ENCODE results near the gene SCAP. TPM values are rescaled to one million over a fixed set of nuclear protein-coding genes. Genes with fewer than 3 reads are reported as not detected.

Gene SCAP
- total and polyA plus RNA-seq, 2 of the 13 experiments (the other 11 are each of a cell fraction or from before 2014, with no cell fraction given), result 40.4 to 53.3 TPM

DNA sequence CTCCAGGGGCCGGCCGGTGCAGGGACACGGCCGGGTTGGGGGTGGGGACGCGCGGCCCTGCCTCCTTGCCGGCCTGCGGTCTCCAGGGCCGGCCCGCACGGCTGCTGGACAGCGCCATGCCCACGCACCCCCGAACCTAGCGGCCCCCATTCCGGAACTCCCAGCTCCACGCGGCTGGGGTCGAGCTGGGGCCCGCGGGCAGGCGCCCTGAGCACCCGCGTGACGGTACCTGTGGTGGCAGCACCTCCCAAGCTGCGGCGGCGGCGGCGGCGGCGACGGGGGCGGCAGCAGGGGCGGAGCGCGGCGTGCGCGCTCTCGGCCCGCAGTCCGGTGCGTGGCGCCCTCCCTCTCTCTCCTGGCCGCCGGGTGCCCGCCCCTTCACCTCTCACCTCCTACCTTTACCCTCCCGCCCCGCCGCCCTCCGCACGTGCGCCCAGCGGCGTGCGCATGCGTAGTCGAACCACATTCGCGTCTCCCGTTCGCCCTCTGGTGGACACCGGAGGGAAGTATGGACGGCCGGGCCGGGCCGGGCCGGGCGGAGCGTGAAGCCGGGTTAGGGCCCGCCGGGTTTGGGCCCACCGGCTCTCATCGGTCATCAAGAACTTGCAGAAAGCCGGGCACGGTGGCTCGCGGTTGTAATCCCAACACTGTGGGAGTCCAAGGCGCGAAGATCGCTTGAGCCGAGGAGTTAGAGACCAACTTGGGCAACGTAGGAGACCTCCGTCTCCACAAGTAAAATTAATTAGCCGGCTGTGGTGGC is at the start of gene SCAP (continued):
- TF ChIP-seq, protein P1, sequence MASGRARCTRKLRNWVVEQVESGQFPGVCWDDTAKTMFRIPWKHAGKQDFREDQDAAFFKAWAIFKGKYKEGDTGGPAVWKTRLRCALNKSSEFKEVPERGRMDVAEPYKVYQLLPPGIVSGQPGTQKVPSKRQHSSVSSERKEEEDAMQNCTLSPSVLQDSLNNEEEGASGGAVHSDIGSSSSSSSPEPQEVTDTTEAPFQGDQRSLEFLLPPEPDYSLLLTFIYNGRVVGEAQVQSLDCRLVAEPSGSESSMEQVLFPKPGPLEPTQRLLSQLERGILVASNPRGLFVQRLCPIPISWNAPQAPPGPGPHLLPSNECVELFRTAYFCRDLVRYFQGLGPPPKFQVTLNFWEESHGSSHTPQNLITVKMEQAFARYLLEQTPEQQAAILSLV (CRISPR knock-in tag; IDR thresholded peaks at IDR 0.05; ENCODE audit: borderline replicate concordance), result peak; percentile 60; the same call in 1 of the 2 replicates
- no peak for TF ChIP-seq ZC3H4 (CRISPR knock-in tag; IDR thresholded peaks at IDR 0.05; ENCODE audit: borderline replicate concordance)
- peak; percentile 82 for TF ChIP-seq MXD4 (CRISPR knock-in tag; IDR thresholded peaks at IDR 0.05)
- TF ChIP-seq, protein P2, sequence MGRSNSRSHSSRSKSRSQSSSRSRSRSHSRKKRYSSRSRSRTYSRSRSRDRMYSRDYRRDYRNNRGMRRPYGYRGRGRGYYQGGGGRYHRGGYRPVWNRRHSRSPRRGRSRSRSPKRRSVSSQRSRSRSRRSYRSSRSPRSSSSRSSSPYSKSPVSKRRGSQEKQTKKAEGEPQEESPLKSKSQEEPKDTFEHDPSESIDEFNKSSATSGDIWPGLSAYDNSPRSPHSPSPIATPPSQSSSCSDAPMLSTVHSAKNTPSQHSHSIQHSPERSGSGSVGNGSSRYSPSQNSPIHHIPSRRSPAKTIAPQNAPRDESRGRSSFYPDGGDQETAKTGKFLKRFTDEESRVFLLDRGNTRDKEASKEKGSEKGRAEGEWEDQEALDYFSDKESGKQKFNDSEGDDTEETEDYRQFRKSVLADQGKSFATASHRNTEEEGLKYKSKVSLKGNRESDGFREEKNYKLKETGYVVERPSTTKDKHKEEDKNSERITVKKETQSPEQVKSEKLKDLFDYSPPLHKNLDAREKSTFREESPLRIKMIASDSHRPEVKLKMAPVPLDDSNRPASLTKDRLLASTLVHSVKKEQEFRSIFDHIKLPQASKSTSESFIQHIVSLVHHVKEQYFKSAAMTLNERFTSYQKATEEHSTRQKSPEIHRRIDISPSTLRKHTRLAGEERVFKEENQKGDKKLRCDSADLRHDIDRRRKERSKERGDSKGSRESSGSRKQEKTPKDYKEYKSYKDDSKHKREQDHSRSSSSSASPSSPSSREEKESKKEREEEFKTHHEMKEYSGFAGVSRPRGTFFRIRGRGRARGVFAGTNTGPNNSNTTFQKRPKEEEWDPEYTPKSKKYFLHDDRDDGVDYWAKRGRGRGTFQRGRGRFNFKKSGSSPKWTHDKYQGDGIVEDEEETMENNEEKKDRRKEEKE (IDR thresholded peaks at IDR 0.05), result no peak
- no peak; the same call in 1 of the 2 replicates for TF ChIP-seq ZMAT3 (CRISPR knock-in tag; conservative IDR thresholded peaks at IDR 0.05)
- TF ChIP-seq, protein P3, sequence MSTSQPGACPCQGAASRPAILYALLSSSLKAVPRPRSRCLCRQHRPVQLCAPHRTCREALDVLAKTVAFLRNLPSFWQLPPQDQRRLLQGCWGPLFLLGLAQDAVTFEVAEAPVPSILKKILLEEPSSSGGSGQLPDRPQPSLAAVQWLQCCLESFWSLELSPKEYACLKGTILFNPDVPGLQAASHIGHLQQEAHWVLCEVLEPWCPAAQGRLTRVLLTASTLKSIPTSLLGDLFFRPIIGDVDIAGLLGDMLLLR (CRISPR knock-in tag; IDR thresholded peaks at IDR 0.05), result peak; percentile 13
- TF ChIP-seq ZNF510 (CRISPR knock-in tag; IDR thresholded peaks at IDR 0.05; ENCODE audit: low read depth), result no peak
- TF ChIP-seq ZSCAN21 (CRISPR knock-in tag; IDR thresholded peaks at IDR 0.05; ENCODE audit: borderline replicate concordance), result peak; percentile 92
- TF ChIP-seq, protein P4, sequence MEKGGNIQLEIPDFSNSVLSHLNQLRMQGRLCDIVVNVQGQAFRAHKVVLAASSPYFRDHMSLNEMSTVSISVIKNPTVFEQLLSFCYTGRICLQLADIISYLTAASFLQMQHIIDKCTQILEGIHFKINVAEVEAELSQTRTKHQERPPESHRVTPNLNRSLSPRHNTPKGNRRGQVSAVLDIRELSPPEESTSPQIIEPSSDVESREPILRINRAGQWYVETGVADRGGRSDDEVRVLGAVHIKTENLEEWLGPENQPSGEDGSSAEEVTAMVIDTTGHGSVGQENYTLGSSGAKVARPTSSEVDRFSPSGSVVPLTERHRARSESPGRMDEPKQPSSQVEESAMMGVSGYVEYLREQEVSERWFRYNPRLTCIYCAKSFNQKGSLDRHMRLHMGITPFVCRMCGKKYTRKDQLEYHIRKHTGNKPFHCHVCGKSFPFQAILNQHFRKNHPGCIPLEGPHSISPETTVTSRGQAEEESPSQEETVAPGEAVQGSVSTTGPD (CRISPR knock-in tag; IDR thresholded peaks at IDR 0.05), result no peak
- no peak for TF ChIP-seq ZNF724P (CRISPR knock-in tag; IDR thresholded peaks at IDR 0.05; ENCODE audit: borderline replicate concordance)
- TF ChIP-seq ZNF570 (CRISPR knock-in tag; IDR thresholded peaks at IDR 0.05; ENCODE audit: borderline replicate concordance), result no peak

Measured in HepG2 (cell line).